GM12874 (cell line): ENCODE data around the gene GABRA5.

Experiments used
- TF ChIP-seq, protein P1 (sequence below): IDR thresholded peaks from 2 replicates; pipeline ENCODE4 v1.5.1; 2011; ENCODE audit warnings: low read depth, mild to moderate bottlenecking, control low read depth, low read length, moderate library complexity; ENCODE audit not compliant: insufficient read depth

The GABRA5 gene

DNA sequence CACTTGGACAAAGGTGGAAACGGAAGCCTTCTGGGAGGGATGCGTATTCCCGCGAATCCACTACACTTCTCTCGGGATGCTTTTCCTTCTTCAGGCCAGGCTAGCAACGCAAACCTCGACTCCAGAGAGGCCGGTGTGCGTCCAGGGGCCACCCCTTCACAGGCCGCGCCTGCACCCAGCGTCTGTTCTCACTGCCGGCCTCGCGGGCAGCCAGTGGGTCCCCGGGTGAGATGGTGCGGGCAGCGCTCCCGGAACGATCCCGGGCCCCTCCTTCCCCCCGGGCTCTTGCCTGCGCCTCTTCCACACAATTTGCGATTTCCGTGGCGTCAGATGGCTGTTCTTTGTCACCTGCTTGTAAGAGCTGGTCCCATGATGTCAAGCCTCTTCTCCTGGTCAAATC is 27.3 kb downstream of the GABRA5 start:
- TF ChIP-seq, protein P1, sequence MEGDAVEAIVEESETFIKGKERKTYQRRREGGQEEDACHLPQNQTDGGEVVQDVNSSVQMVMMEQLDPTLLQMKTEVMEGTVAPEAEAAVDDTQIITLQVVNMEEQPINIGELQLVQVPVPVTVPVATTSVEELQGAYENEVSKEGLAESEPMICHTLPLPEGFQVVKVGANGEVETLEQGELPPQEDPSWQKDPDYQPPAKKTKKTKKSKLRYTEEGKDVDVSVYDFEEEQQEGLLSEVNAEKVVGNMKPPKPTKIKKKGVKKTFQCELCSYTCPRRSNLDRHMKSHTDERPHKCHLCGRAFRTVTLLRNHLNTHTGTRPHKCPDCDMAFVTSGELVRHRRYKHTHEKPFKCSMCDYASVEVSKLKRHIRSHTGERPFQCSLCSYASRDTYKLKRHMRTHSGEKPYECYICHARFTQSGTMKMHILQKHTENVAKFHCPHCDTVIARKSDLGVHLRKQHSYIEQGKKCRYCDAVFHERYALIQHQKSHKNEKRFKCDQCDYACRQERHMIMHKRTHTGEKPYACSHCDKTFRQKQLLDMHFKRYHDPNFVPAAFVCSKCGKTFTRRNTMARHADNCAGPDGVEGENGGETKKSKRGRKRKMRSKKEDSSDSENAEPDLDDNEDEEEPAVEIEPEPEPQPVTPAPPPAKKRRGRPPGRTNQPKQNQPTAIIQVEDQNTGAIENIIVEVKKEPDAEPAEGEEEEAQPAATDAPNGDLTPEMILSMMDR = no peak

DNA sequence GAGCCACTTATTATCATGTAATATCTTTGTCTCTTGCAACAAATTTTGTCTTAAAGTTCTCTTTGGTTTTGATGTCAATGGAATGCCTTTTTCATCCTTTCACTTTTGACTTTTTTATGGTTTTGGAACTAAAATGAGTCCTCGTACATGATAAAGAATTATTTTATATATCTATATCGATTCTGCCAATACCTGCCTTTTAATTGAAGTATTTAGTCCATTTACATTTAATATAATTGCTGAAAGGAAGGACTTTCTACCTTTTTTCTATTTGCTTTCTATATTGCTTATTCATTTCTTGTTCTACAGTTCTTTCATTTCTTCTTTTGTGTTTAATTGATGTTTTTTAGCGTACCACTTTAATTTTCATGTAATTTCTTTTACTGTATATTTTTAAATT is 32.8 kb downstream of the GABRA5 start:
- TF ChIP-seq, protein P1 = no peak

DNA sequence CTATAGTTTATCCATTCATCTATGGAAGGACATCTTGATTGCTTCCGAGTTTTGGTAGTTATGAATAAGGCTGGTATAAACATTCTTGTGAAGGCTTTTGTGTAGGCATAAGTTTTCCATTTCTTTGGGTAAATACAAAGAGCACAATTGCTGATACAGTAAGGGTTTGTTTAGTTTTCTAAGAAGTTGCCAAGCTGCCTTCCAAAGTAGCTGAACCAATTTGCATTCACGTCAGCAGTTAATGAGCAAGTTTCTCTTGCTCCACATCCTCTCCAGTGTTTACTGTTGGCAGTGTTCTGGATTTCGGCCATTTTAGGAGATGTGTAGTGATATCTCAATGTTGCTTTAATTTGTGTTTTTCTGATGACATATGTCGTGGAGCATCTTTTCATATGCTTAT is 34.2 kb downstream of the GABRA5 start:
- TF ChIP-seq, protein P1 = no peak

DNA sequence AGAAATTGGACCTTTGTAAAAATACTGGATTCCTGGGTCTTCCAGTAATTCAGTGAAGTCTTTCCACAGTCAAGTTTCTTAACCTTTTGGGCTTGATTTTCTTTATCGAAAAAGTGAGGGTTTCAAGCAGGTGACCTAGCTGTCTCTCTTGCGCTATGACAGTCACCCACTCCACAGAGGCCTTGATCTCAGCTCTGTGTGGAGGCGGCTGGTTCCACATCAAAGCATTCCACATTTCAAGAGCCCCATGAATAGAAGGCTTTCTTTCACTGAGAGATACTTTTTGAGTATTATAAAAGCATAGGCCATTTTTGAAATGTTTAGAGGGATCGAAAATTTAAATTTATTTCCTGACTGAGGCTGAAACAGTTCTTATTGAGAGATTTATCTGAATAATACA is 43.9 kb downstream of the GABRA5 start:
- TF ChIP-seq, protein P1 = no peak

DNA sequence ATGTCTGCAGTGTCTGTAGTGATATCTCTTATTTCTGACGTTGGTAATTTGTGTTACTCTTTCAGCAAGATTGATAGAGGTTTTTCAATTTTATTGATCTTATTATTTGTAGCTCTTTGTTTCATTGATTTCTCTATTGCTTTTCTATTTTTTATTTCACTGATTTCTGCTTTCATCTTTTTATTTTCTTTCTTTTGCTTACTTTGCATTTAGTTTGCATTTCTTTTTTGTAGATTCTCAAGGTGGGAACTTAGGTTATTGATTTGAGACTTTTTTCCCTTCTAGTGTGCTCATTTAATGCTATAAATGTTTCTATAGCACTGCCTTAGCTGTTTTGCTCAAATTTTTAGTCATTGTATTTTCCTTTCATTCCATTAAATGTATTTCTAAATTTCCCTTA is 54.6 kb downstream of the GABRA5 start:
- TF ChIP-seq, protein P1 = no peak

DNA sequence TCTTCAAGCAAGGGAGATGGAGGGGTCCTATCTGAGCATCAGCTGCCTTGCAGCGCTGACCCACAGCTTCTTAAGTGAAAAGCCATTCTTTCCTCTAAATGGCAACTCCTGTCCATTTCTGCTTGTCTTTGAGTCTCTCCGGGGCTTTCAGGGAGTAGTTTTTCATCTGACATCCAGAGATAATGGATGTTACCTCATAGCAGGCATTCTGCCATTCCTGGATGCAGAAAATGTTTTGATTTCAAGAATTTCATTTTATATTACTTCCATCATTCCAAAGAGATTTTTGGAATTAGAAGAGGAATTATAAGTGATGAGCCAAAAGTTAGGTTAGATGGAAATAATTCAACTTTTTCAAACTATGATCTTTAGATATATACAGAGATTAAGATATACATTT is 59.2 kb downstream of the GABRA5 start:
- TF ChIP-seq, protein P1 = no peak

DNA sequence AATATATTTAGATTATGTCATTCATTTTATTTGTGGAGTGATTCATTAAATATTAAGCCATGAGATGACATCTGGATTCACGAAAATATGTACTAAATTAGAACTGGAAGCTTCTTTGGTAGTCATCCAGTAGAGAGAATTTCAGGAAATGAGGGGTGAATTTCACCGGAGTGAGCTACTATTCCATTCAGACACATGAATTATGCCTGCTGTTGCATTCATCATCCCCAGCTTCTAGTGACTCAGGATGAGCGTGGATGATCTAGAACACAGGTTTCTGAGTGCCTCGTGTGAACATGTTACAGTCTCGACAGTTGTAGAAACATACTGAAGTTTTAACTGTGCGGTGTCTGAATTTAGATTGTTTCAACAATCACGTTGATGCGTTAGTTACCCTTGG is 61.2 kb downstream of the GABRA5 start:
- TF ChIP-seq, protein P1 = no peak

DNA sequence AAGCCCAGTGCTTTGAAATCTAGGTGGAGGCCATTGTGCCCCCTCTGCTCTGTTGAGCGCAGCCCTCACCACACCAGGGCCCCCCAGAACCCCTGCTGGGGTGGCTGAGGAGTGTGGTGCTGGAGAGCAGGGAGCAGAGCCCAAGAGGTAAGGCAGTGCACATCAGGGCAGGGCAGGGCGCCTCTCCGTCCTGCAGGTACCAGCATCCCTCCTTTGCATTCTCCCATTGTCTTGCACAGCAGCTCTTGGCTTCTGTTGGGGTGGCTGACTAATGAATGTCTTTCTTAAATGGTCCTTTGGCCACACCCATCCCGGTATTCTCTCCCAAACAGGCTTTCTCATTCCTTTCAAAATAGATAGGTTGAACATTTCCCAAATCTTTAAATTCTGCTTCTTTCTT is 62.7 kb downstream of the GABRA5 start:
- TF ChIP-seq, protein P1 = no peak
